AG10803 (cell line): Measurements from ENCODE around the gene HSD11B1L.

ENCODE experiments used
- DNase-seq: peaks from one replicate; pipeline ENCODE4 v3.0.0; 2010; ENCODE audit warnings: low read depth
- H3K4me3 ChIP-seq: 2 replicates; pipeline ENCODE4 v1.5.1; 2011; ENCODE audit warnings: mild to moderate bottlenecking, low read length, control low read depth
- TF ChIP-seq, protein P1 (sequence below): conservative IDR thresholded peaks from 2 replicates; pipeline ENCODE4 v1.5.1; 2011; ENCODE audit warnings: mild to moderate bottlenecking, low read length, control low read depth, inconsistent platforms

Gene HSD11B1L

DNA sequence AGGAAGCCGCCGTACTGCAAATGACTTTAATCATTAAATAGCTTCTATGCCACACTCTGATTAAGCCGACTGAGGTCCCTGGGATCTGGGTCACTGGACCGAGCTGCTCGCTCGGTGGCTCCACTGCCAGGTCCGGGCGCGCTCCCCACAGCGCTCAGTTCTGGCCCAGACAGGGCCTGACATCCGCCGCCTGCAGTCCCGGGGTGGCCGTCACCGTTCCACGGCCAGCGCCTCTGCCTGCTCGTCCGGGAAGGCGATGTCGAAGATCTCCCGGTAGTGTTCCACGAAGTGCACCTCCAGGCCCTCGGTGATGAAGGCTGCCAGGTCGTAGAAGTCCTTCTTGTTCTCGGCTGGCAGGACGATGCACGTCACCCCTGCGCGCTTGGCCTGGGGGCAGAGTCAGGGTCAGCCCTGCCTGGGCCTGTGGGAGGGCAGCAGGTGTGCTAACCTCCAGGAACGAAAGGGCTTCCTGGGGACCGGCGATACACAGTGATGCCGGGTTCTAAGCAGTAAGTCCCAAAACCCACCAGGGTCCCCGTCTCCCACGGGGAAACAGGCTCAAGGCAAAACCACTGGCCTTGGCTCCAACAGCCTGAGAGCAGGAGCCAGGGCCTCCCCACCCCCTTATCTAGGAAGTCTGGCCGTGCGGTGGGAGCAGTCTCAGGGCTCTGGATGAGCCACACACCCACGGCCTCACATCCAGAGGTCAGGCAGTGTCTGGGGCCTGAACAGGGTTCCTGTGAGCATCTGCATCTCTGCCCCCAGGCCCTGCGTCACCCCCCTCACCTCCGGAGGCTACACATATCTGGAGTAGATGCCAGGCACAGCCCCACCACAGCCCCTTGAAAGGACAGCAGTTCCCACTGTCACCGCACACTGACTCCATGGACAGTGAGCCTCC, 11.2 kb downstream of the HSD11B1L start:
- no peak for DNase-seq
- TF ChIP-seq, protein P1, sequence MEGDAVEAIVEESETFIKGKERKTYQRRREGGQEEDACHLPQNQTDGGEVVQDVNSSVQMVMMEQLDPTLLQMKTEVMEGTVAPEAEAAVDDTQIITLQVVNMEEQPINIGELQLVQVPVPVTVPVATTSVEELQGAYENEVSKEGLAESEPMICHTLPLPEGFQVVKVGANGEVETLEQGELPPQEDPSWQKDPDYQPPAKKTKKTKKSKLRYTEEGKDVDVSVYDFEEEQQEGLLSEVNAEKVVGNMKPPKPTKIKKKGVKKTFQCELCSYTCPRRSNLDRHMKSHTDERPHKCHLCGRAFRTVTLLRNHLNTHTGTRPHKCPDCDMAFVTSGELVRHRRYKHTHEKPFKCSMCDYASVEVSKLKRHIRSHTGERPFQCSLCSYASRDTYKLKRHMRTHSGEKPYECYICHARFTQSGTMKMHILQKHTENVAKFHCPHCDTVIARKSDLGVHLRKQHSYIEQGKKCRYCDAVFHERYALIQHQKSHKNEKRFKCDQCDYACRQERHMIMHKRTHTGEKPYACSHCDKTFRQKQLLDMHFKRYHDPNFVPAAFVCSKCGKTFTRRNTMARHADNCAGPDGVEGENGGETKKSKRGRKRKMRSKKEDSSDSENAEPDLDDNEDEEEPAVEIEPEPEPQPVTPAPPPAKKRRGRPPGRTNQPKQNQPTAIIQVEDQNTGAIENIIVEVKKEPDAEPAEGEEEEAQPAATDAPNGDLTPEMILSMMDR = no peak
- peak overlapping the region; percentile 93 for H3K4me3 ChIP-seq

DNA sequence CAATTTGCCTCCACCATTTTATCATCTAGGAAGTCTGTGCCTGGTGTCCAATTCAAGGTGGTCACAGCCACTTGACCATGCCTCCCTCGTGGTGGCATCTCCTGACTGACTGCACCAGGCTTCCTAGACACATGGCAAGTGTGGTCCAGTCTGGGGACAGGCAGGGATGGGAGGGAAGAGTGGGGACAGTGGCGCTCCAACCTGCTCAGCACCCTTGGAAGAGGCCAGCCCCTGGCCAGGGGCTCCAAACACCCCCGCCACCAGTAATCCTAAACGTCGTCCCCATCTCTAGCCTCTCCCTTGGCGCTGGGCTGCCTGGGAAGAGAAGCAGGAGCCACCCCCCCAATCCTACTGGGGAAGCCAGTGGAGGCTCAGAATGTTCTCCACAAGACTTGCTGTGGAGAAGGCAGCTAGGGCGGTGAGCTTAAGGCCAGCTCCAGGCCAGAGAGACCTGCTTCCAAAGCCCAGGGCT, 11.9 kb downstream of the HSD11B1L start:
- H3K4me3 ChIP-seq = no peak overlapping the region
- no peak for DNase-seq
- TF ChIP-seq, protein P1 = no peak

DNA sequence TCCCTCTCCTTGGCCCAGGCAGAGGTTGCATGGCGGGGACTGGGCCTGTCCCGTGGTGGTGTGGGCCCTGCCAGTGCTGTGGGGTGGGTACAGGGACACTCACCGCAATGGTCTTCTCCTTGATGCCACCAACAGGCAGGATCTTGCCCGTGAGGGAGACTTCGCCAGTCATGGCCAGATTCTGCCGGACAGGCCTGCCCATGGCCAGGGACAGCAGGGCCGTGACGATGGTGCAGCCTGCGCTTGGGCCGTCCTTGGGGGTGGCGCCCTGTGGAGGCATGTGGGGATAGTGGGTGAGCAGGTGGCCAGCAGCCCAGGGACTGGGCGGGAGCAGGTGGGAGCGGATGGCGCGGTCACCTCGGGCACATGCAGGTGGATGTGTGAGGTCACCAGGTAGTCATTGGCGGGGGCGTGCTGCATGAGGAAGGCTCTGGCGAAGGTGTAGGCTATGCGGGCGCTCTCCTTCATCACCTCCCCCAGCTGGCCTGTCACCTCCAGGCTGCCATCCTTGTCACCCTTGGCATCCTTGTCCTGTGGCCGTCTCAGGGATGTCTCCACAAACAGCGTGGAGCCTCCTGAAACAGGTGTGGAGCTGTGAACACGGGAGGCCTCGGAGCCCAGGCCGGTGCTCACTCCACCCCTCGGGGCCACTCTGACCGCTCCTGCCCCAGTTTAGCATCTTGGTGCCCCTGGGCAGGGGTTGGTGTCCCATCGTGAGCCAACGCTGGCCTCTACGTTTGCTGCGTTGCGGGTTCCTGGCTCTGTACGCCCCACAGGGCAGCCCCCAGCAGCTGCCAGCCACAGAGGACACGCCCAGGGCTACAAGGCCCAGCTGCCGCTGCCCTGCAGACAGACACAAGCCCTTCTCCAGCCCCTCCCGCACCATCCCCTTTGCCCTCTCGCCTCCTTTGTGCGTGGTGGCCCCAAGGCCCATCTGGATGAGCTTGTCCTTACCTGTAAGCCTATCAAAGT, 12.7 kb downstream of the HSD11B1L start:
- TF ChIP-seq, protein P1 = no peak
- DNase-seq = no peak
- no peak overlapping the region for H3K4me3 ChIP-seq

DNA sequence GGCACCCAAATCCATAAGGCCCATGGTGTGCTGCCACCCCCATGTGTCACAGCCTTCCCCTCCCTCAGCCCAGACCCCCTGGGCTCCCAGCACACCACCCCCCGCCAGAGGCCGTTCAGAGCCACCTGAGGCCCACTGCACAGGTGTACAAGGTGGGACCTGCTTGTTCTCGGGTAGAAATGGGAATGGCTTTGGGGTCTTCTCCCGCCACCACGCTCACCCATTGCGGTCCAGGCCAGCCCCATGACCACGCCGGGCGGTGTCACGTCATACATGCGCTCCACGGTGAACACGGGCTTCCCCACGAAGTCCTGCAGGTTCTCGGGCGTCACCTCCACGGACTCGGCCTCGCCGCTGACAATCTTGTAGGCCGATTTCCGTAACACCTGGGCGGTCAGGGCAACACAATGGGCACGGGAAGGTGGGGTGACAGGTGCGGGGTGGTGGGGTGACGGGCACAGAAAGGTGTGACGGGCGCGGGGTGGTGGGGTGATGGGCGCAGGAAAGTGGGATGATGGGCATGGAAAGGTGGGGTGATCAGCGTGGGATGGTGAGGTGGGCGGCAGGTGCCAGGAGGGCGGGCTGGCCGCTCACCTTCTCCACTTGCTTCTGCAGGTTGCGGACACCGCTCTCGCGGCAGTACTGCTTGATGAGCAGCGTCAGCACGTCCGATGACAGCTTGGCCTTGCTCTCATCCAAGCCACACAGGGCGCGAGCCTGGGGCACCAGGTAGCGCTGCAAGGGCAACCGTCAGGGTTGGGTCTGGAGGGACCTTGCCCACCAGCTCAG, 13.5 kb downstream of the HSD11B1L start:
- TF ChIP-seq, protein P1 = no peak
- H3K4me3 ChIP-seq = no peak overlapping the region
- no peak for DNase-seq

DNA sequence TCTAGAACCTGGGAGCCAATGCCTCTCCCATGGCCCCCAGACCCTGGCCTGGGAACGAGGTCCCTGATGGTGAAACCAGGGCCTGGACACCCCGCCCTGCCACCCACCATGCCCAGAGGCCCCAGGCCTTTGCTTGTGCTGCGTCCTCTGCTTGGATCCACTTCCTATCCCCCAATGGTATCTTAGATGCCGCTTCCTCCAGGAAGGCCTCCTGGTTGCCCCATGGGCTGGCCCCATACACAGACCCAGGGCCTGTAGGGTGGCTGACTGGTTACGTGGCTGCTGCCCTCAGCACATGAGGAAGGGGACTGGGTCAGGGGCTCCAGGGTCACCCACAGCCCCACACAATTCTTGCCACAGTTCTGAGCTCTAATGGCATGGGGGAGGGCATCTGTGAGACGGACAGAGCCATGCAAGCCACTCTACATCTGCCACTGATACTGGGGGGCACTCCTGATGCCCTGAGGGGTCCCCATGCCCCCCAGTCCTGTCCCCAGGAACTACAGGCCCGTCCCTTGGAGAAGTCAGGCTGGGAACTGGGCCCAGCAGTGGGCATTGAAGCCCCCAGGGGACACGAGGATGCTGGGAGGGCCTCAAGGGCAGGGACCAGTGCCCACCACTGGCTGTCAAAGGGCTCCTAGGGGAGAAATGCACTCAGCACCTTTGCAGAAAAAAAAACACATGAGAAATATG, 14.3 kb downstream of the HSD11B1L start:
- TF ChIP-seq, protein P1 = no peak
- H3K4me3 ChIP-seq = no peak overlapping the region
- no peak for DNase-seq

DNA sequence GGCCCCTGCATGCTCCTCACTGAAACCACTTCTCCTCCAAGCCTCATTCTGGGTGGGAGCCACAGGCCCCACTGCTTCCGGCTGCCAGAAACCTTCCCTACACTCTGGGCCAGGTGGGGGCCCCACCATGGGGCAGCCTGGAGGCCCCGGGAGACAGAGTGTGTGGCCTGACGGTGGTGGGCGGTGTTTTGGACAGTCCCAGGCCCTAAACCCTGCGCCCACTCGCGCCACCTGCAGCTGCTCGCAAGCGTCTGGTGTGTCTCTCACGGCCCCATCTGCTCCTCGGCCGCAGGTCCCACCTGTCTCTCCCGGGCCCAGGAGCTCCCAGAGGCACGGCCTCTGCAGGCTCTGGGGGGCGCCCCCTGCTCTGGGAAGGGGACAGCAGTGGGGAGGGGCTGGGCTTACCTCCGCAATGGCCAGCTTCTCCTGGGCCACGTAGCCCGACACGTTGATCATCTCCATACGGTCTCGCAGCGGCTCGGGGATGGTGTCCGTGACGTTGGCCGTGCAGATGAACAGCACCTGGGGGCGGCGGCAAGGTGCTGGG, 14.9 kb downstream of the HSD11B1L start:
- DNase-seq = no peak
- TF ChIP-seq, protein P1 = no peak

More for the DNA sequence above, 14.9 kb downstream of the HSD11B1L start:
- no peak overlapping the region for H3K4me3 ChIP-seq
